ENCODE results near the gene ZFAND2A.
"Not testable (repeated sequence)": the region's sequence is repeated elsewhere in the genome, so short reads cannot be mapped to it uniquely, and the experiment has no call there.

The ZFAND2A gene

GRCh38 chr7:1121886-1122831, 37.8 kb downstream of the ZFAND2A start:
- DNase-seq: no peak

DNA sequence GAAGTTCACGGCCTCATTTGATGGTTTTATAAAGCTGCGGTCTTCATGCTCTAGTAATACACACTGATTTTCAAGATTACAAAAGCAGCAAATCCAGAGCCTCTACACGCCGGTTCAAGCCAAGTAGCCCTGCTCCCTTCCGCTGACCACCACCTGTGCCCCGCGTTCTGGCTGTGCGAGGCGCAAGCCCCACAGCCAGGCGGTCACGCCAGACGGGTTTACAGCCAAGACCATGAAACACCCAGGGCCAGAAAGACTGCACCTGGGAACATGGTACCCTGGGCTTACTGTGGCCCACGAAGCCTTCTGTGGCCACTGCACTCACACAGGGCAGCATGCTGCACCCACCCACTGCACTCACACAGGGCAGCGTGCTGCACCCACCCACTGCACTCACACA, 38.5 kb downstream of the ZFAND2A start:
- DNase-seq: no peak

DNA sequence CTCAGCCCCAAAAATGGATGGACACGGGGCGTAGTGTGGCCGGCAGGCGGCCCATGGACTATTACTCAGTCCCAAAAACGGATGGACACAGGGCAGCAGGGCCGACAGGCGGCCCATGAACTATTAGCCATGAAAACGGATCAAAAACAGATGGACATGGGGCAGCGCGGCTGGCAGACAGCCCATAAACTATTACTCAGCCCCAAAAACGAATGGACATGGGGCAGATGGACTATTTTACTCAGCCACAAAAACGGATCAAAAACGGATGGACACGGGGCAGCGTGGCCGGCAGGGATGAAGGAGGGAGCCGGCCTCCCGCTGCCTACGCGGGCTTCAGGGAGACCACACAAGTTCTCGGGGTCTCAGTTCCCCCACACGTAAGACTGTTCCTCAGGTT, 39.2 kb downstream of the ZFAND2A start:
- no peak for DNase-seq

GRCh38 chr7:1119201-1119600, 40.8 kb downstream of the ZFAND2A start:
- DNase-seq: no peak

DNA sequence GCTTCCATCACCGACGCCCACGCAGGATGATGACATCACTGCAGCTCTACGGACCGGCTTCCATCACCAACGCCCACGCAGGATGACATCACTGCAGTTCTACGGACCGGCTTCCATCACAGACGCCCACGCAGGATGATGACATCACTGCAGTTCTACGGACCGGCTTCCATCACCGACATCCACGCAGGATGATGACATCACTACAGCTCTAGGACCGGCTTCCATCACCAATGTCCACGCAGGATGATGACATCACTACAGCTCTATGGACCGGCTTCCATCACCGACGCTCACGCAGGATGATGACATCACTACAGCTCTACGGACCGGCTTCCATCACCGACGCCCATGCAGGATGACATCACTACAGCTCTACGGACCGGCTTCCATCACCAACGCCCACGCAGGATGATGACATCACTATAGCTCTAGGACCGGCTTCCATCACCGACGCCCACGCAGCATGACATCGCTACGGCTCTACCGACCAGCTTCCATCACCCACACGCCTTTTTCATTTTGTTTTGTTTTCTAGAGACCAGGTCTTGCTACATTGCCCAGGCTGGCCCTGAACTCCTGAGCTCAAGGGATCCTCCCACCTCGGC, 42.6 kb downstream of the ZFAND2A start:
- DNase-seq: no peak

DNA sequence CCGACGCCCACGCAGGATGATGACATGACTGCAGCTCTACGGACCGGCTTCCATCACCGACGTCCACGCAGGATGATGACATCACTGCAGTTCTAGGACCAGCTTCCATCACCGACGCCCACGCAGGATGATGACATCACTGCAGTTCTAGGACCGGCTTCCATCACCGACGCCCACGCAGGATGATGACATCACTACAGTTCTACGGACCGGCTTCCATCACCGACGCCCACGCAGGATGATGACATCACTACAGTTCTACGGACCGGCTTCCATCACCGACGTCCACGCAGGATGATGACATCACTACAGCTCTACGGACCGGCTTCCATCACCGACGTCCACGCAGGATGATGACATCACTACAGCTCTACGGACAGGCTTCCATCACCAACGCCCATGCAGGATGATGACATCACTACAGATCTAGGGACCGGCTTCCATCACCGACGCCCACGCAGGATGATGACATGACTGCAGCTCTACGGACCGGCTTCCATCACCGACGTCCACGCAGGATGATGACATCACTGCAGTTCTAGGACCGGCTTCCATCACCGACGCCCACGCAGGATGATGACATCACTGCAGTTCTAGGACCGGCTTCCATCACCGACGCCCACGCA, 43.5 kb downstream of the ZFAND2A start:
- not testable (repeated sequence) for DNase-seq

DNA sequence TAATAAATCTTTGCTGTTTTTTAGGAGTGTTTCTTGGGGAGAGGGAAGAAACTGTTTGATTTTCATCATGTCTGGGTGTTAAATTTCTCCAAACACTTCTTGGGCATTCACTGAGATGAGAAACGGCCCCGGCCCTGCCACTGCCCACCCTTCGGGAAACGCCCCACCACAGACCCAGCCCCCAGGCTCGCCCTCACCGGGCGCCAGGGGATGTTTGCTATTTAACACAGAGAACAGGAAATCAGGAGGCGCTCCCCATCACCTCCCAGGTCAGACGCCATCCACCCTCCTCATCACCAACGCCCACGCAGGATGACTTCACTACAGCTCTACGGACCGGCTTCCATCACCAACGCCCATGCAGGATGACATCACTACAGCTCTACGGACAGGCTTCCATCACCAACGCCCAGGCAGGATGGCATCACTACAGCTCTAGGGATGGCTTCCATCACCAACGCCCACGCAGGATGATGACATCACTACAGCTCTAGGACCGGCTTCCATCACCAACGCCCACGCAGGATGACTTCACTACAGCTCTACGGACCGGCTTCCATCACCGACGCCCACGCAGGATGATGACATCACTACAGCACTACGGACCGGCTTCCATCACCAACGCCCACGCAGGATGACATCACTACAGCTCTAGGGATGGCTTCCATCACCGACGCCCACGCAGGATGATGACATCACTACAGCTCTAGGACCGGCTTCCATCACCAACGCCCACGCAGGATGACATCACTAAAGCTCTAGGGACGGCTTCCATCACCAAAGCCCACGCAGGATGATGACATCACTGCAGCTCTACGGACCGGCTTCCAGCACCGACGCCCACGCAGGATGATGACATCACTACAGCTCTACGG, 44.6 kb downstream of the ZFAND2A start:
- DNase-seq: not testable (repeated sequence)

DNA sequence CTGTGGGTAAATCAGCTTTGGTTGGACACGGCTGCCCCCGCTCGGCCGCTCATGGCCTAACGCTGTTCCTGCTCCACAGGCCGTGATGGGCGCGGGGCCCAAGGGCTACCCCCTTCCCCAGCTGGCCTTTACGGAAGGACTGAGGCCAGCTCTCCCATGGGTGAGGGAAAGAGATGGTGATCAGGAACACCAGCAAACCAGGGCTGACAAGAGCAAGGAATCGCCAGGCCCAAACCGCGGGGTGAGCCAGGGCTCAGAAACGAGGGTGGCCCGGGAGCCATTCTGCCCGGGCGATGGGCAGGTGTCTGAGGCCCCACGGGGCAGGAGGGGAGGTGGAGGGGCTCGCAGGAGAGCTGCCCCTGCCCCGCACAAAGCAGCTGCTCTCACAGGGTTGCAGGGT, 45.5 kb downstream of the ZFAND2A start:
- DNase-seq: no peak

- no peak for DNase-seq
Measured at GRCh38 chr7:1114088-1114487, 45.9 kb downstream of the ZFAND2A start.

DNA sequence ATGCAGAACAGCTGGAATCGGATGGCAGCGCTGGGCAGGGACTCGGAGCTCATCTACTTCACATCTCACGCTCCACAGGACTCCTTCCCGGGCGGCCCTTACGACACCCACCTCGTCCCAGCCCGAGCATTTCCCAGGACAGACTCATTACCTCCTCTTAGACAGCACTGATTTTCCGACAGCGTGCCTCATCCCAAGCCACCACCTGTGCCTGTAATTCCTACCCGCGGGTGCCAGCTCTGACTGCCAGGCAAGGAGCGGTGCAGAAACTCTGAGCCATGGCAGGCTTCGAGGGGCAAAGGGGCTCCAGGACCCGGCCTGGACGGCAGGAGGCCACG, 46.5 kb downstream of the ZFAND2A start:
- no peak for DNase-seq

- no peak for DNase-seq
Measured at GRCh38 chr7:1112625-1113547, 47.1 kb downstream of the ZFAND2A start.

DNA sequence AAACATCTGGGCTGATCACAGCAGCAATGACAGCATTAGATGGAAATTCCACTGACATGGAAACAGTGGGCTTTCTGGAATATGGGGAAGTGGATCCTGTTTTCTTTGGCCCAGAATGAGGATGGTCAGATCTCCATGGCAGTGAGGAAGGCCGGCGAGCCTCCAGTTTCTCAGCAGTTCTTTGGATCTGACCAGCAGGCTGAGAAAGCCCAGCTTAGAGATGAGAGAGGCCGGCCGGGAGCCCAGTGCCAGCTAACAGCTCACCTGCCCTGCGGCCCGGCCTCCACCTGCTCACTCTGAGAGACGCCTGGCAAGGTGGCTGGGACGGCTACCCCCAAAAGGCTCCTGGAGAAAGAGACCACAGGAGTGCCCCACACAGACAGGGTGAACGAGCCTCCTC, 47.9 kb downstream of the ZFAND2A start:
- no peak for DNase-seq

- no peak for DNase-seq
Measured at GRCh38 chr7:1111156-1111555, 48.8 kb downstream of the ZFAND2A start.

- DNase-seq: no peak
Measured at GRCh38 chr7:1110358-1110757, 49.6 kb downstream of the ZFAND2A start.

DNA sequence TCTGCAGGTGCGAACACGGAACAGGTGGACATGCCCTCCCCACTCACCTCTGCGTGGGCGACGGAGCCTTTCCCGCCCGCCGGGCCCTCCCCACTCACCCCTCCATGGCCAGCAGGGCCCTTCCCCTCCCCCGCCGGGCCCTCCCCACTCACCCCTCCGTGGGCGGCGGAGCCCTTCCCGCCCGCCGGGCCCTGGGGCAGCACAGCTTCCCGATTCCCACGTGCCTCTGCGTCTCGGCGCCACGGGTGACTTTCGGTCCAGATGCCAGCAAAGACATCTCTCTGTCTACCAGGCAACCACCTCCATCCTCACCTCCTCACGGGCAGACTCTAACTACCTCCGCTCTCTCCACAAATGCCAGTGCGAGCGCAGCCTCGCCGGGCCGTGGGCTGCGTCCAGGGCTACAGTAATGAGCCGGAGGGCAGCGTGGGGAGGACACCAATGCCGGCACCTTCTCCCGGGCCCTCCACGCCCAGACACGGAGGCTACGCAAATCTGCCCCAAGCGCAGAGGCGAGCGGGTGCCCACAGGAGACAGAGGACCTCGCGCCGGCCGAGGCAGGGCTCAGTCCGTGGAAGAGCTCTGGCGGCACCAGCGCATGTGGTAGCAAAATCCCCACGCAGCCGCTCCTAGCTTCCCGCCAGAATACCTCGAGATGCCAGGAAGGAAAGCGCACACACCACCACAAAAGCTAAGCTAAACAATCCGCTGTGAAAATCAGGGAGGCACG, 50.2 kb downstream of the ZFAND2A start:
- DNase-seq: no peak

DNA sequence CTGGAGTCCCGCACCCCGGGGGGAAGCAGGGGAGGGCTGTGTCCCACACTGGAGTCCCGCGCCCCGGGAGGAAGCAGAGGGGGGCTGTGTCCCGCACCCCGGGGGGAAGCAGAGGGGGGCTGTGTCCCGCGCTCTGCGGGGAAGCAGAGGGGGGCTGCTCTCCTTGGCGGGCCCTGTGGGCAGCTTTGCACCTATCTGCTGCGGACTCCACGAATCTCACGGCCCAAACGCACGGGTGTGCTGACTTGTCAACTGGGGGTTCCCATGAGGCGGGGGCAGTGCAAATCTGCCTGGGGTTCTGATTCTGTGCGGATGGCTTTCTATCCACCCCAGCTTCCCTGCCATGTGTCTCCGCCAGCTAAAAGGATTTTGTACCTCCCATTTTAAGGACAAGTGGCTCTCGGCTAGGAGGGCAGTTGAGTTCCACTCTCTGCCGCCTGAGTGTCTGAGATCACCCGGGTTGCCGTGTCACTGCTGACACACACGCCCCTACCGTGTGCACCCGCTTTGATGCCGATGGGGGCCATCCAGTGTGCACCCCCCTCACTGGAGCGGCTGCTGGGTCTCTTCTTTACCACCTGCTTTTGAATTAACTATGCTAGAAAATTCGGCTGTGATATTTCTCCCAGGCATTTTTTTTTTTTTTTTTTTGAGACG, 51.6 kb downstream of the ZFAND2A start:
- DNase-seq: no peak

- no peak for DNase-seq
Measured at GRCh38 chr7:1106793-1107421, 53.1 kb downstream of the ZFAND2A start.

DNA sequence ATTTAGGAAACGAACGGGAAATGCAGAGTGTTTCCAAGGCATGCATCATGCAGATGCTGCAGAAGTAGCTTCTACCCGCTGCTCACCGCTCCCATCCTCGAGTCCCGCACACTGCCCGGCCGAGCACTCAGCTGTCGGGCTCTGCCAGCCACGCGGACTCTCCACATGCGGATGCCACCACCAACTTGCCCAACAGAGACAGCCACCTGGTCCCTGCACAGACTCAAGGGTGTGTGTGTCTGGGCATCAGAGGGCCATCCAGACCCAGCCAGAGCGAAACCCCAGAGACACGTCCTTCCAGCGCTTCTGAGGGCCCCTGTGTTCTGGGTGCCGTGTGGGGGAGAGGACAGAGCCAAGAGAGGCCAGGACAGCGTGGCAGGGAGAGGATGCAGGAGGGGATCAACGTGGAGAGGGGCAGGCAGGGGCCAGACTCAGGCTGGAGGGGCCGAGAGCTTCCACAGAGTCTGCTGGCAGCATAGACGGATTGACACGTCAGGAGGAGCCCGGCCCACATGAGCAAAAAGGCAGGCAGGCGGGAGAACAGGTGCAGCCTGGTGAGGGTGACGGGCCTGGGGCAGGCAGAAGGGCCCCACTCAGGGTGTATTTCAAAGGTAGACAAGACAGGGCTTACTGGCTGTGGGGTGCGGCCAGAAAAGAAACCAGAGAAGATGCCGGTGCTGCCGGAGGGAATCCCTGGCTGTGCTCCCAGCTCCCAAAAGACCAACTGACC, 53.8 kb downstream of the ZFAND2A start:
- DNase-seq: no peak

GRCh38 chr7:1105189-1105588, 54.8 kb downstream of the ZFAND2A start:
- DNase-seq: no peak
